HepG2 (cell line): ENCODE measurements around the gene CMTM1. TPM values are rescaled to one million over a fixed set of nuclear protein-coding genes. Genes with fewer than 3 reads are reported as not detected.

ENCODE experiments used
- CSRNP2 ChIP-seq: sonication (generic); formaldehyde crosslinking; conservative IDR thresholded peaks from 2 replicates; pipeline ENCODE4 v1.8.0; 2022; ENCODE audit warnings: low read depth, missing genetic modification reagents
- FOXA3 ChIP-seq: IDR thresholded peaks from 2 replicates; pipeline ENCODE4 v1.6.1; 2016; ENCODE audit warnings: missing genetic modification reagents, missing compliant biosample characterization
- FOXJ3 ChIP-seq: sonication (generic); formaldehyde crosslinking; IDR thresholded peaks from 2 replicates; pipeline ENCODE4 v1.4.0; 2020; ENCODE audit warnings: missing genetic modification reagents, mild to moderate bottlenecking, borderline replicate concordance
- HBP1 ChIP-seq: IDR thresholded peaks from 2 replicates; pipeline ENCODE4 v1.6.1; 2016; ENCODE audit warnings: low read depth, control low read depth
- HNRNPH1 ChIP-seq: fragments of 200-400 bp; formaldehyde crosslinking; optimal IDR thresholded peaks from 2 replicates; pipeline ENCODE3; 2017; ENCODE audit warnings: mild to moderate bottlenecking, low read depth, low read length
- MTA3 ChIP-seq: sonication (generic); formaldehyde crosslinking; IDR thresholded peaks from 2 replicates; pipeline ENCODE4 v1.4.0; 2020; ENCODE audit warnings: missing genetic modification reagents
- NFATC3 ChIP-seq: sonication (generic); formaldehyde crosslinking; IDR thresholded peaks from 2 replicates; pipeline ENCODE4 v1.5.1; 2020; ENCODE audit warnings: mild to moderate bottlenecking, missing genetic modification reagents
- NKX3-1 ChIP-seq: sonication (generic); formaldehyde crosslinking; IDR thresholded peaks from 2 replicates; pipeline ENCODE4 v1.5.0; 2020; ENCODE audit warnings: missing genetic modification reagents
- NR2F6 ChIP-seq, 2 experiments: IDR thresholded peaks; 2 replicates each; pipeline ENCODE4 v1.6.1; 2016; ENCODE audit warnings: antibody characterized with exemption in 1 of 2, mild to moderate bottlenecking in 1 of 2
- PAXIP1 ChIP-seq: sonication (generic); formaldehyde crosslinking; conservative IDR thresholded peaks from 2 replicates; pipeline ENCODE4 v1.4.0; 2020; ENCODE audit warnings: mild to moderate bottlenecking, missing genetic modification reagents, moderate library complexity
- ZNF281 ChIP-seq: sonication (generic); formaldehyde crosslinking; IDR thresholded peaks from 2 replicates; pipeline ENCODE4 v1.4.0; 2020; ENCODE audit warnings: missing genetic modification reagents, borderline replicate concordance
- ZNF382 ChIP-seq: sonication (generic); formaldehyde crosslinking; IDR thresholded peaks from 2 replicates; pipeline ENCODE4 v1.5.0; 2020; ENCODE audit warnings: missing genetic modification reagents, mild to moderate bottlenecking, borderline replicate concordance
- ZNF460 ChIP-seq: sonication (generic); formaldehyde crosslinking; IDR thresholded peaks from 2 replicates; pipeline ENCODE4 v1.5.1; 2020; ENCODE audit warnings: missing genetic modification reagents, mild to moderate bottlenecking, borderline replicate concordance
- ZNF513 ChIP-seq: sonication (generic); formaldehyde crosslinking; conservative IDR thresholded peaks from 2 replicates; pipeline ENCODE4 v1.5.0; 2020; ENCODE audit warnings: missing genetic modification reagents
- ZNF549 ChIP-seq: sonication (generic); formaldehyde crosslinking; IDR thresholded peaks from 2 replicates; pipeline ENCODE4 v1.5.0; 2020; ENCODE audit warnings: missing genetic modification reagents
- polyA plus RNA-seq, 8 experiments: library from polyadenylated mRNA; depleted of rRNA in 3 of 8; stranded (reverse) in 7 of 8; unstranded in 1 of 8; fragments of >200 nt; fragmentation: Illumina TruSeq in 4 of 8; extraction: Trizol in 4 of 8; gene quantifications; 2 replicates each; pipeline versions ENCODE4 v1.2.1 to v1.2.3, GENCODE V29; 2011 to 2016; ENCODE audit warnings: low read depth in 4 of 8, missing spikeins in 1 of 8, mixed read lengths in 1 of 8; ENCODE audit not compliant: insufficient read depth in 1 of 8
- total RNA-seq, 5 experiments: library from RNA; depleted of rRNA; stranded (reverse); fragments of >200 nt; fragmentation: Illumina TruSeq; extraction: Trizol; gene quantifications; 2 replicates each; pipeline ENCODE4 v1.2.3, GENCODE V29; 2016; ENCODE audit warnings: low read depth in 1 of 5

CMTM1 gene
- total and polyA plus RNA-seq, 2 of the 13 experiments (the other 11 are each of a cell fraction or from before 2014, with no cell fraction given) = 1.7 to 2.9 TPM

GRCh38 chr16:66617010-66617434 lies 50.8 kb downstream of the CMTM1 start (continued):
- TF ChIP-seq PAXIP1 (CRISPR knock-in tag) (peak; percentile 68), ZNF382 (CRISPR knock-in tag) (no peak), FOXA3 (CRISPR knock-in tag) (0 out of 2 replicates have a peak, but pooled peaks have one; percentile 22), ZNF513 (CRISPR knock-in tag) (no peak), NFATC3 (no peak), MTA3 (CRISPR knock-in tag) (no peak), ZNF549 (CRISPR knock-in tag) (no peak), NR2F6 (IDR thresholded peaks at IDR 0.05) (no peak), NR2F6 (CRISPR knock-in tag; IDR thresholded peaks at IDR 0.05) (0 out of 2 replicates have a peak, but pooled peaks have one; percentile 11), CSRNP2 (CRISPR knock-in tag) (no peak), ZNF460 (CRISPR knock-in tag) (no peak), NKX3-1 (CRISPR knock-in tag) (no peak), FOXJ3 (CRISPR knock-in tag) (peak; percentile 50; the same call in 1 of the 2 replicates), ZNF281 (CRISPR knock-in tag) (no peak), HNRNPH1 (no peak), HBP1 (CRISPR knock-in tag) (no peak)
